Left ventricle myocardium superior (tissue), 1 donor: ENCODE data around the gene LGALS3BP. TPM values are rescaled to one million over a fixed set of nuclear protein-coding genes. Genes with fewer than 3 reads are reported as not detected.

ENCODE experiments used
- ATAC-seq: fragments of 200-7000 bp; cut with Tn5 transposase; one replicate; pipeline ENCODE4 v1.9.1; 2020; ENCODE audit warnings: mild to moderate bottlenecking, moderate library complexity
- DNase-seq: peaks from one replicate; pipeline ENCODE4 v3.0.0-alpha.2; 2020
- intact Hi-C: fragments of 100-400 bp; cut with micrococcal nuclease; formaldehyde crosslinking; loops from one replicate; pipeline ENCODE4 v1.11.0; 2022
- total RNA-seq: library from RNA; stranded (reverse); fragmentation: NEBNext Ultra II Directional; extraction: Animal tissue kit (Norgen Biotek cat#: 25700); gene quantifications from one replicate; pipeline ENCODE4 v1.2.1, GENCODE V29; 2021
- donor health status: DM: no; HTN: yes; CAD: no; lungs with severe emphysema.

Gene LGALS3BP
- total RNA-seq, 1 donor from 2014 or later, result 822 TPM

- DNase-seq, result peak; percentile 44
- no peak for ATAC-seq
- intact Hi-C loops, result no loop called here
These were observed 10.8 kb upstream of the LGALS3BP start for GRCh38 chr17:78990349-78991016.

- peak; percentile 25 for DNase-seq
- intact Hi-C loops, result no loop called here
- peak; percentile 15 for ATAC-seq
These were observed 8.4 kb upstream of the LGALS3BP start for GRCh38 chr17:78988152-78988551.

GRCh38 chr17:78986649-78987328, 7.1 kb upstream of the LGALS3BP start:
- DNase-seq (peak; percentile 34), ATAC-seq (peak; percentile 64)
- intact Hi-C loops, result no loop called here

- peak; percentile 59 for DNase-seq
- intact Hi-C loops, result no loop called here
- peak; percentile 77 for ATAC-seq
These were observed 6.4 kb upstream of the LGALS3BP start for GRCh38 chr17:78986048-78986648.

- intact Hi-C loops, result no loop called here
- no peak for ATAC-seq
- peak; percentile 3 for DNase-seq
These were observed 5.7 kb upstream of the LGALS3BP start for GRCh38 chr17:78985395-78985794.

- ATAC-seq (no peak), DNase-seq (peak; percentile 11)
These were observed 1.5 kb upstream of the LGALS3BP start for GRCh38 chr17:78981010-78981888.

GRCh38 chr17:78980624-78980972, 875 bp upstream of the LGALS3BP start:
- DNase-seq (no peak), ATAC-seq (no peak)
- intact Hi-C loops, result no loop called here

More at GRCh38 chr17:78981010-78981888, 1.5 kb upstream of the LGALS3BP start:
- intact Hi-C loops, result no loop called here

GRCh38 chr17:78977997-78978973, 1.4 kb downstream of the LGALS3BP start:
- intact Hi-C loops, result loop anchor here (10.0 kb wide), 1 partner anchor 53 kb away; the partner anchor contains the start of gene TIMP2
- ATAC-seq (peak; percentile 72), DNase-seq (peak; percentile 78)

GRCh38 chr17:78977681-78977943, 2.1 kb downstream of the LGALS3BP start:
- intact Hi-C loops, result loop anchor here (10.0 kb wide), 1 partner anchor 53 kb away; the partner anchor contains the start of gene TIMP2
- no peak for ATAC-seq
- no peak for DNase-seq

GRCh38 chr17:78976907-78977680, 2.6 kb downstream of the LGALS3BP start:
- intact Hi-C loops, result loop anchor here (10.0 kb wide), 1 partner anchor 52 kb away; the partner anchor contains the start of gene TIMP2
- DNase-seq, result no peak
- no peak for ATAC-seq

GRCh38 chr17:78974635-78975591, 4.8 kb downstream of the LGALS3BP start:
- ATAC-seq (peak; percentile 21), DNase-seq (peak; percentile 70)
- intact Hi-C loops, result loop anchor here (5.0 to 10.0 kb wide), 2 partner anchors 50 to 103 kb away; partner anchors contain the start of gene TIMP2

GRCh38 chr17:78973792-78974520, 5.8 kb downstream of the LGALS3BP start:
- intact Hi-C loops, result loop anchor here (5.0 to 10.0 kb wide), 2 partner anchors 49 to 102 kb away; partner anchors contain the start of gene TIMP2
- DNase-seq (no peak), ATAC-seq (no peak)

GRCh38 chr17:78973196-78973595, 6.5 kb downstream of the LGALS3BP start:
- DNase-seq (peak; percentile 64), ATAC-seq (no peak)
- intact Hi-C loops, result loop anchor here (5.0 to 10.0 kb wide), 2 partner anchors 48 to 101 kb away; partner anchors contain the start of gene TIMP2

GRCh38 chr17:78972507-78973105, 7.1 kb downstream of the LGALS3BP start:
- ATAC-seq (no peak), DNase-seq (no peak)
- intact Hi-C loops, result loop anchor here (5.0 to 10.0 kb wide), 2 partner anchors 48 to 100 kb away; partner anchors contain the start of gene TIMP2
